Neural cell (in vitro differentiated cells): Measurements from ENCODE around the gene SLC35A5. TPM values are rescaled to one million over a fixed set of nuclear protein-coding genes. Genes with fewer than 3 reads are reported as not detected.

Experiments
- H2AFZ ChIP-seq: fragments of 200-600, 300-800 bp; sonication (generic), shearing (Covaris generic); 2 replicates; pipeline ENCODE4 v1.6.0; 2014; ENCODE audit warnings: low read depth, mild to moderate bottlenecking, antibody characterized with exemption, low read length, moderate library complexity
- H3F3A ChIP-seq: fragments of 200-600 bp; shearing (Covaris generic); 2 replicates; pipeline ENCODE4 v1.6.1; 2016; ENCODE audit warnings: mild to moderate bottlenecking, moderate library complexity, mixed read lengths, antibody characterized with exemption, low read length; ENCODE audit not compliant: insufficient read depth, poor library complexity, severe bottlenecking
- H3K27ac ChIP-seq: fragments of 200-600, 300-800 bp; sonication (generic), shearing (Covaris generic); 2 replicates; pipeline ENCODE4 v1.5.1; 2014; ENCODE audit warnings: mild to moderate bottlenecking, low read length, moderate library complexity
- H3K27me3 ChIP-seq: fragments of 300-800, 200-600 bp; sonication (generic), shearing (Covaris generic); 2 replicates; pipeline ENCODE4 v1.6.0; 2014; ENCODE audit warnings: mild to moderate bottlenecking, low read depth, low read length, moderate library complexity; ENCODE audit not compliant: insufficient read depth
- H3K36me3 ChIP-seq: fragments of 300-800, 200-600 bp; sonication (generic), shearing (Covaris generic); 2 replicates; pipeline ENCODE4 v1.5.1; 2014; ENCODE audit warnings: mild to moderate bottlenecking, antibody characterized with exemption, low read length, moderate library complexity; ENCODE audit not compliant: insufficient read depth
- H3K4me2 ChIP-seq: fragments of 300-800, 200-600 bp; sonication (generic), shearing (Covaris generic); 2 replicates; pipeline ENCODE4 v1.6.0; 2014; ENCODE audit warnings: mild to moderate bottlenecking, low read length
- H3K4me3 ChIP-seq: fragments of 300-800, 200-600 bp; sonication (generic), shearing (Covaris generic); 2 replicates; pipeline ENCODE4 v1.5.1; 2014; ENCODE audit warnings: mild to moderate bottlenecking, low read length, moderate library complexity
- H3K79me2 ChIP-seq: fragments of 200-600 bp; shearing (Covaris generic); replicated peaks from 2 replicates; pipeline ENCODE4 v1.6.0; 2014; ENCODE audit warnings: mild to moderate bottlenecking, low read length, moderate library complexity; ENCODE audit not compliant: insufficient read depth
- H3K9ac ChIP-seq: fragments of 300-800, 200-600 bp; sonication (generic), shearing (Covaris generic); 2 replicates; pipeline ENCODE4 v1.6.1; 2016; ENCODE audit warnings: mild to moderate bottlenecking, low read length, mixed read lengths
- H3K9me2 ChIP-seq: fragments of 200-600 bp; shearing (Covaris generic); 2 replicates; pipeline ENCODE4 v1.6.1; 2016; ENCODE audit warnings: mild to moderate bottlenecking, low read length, mixed read lengths; ENCODE audit not compliant: insufficient read depth
- H3K9me3 ChIP-seq: fragments of 200-600, 300-800 bp; sonication (generic), shearing (Covaris generic); 2 replicates; pipeline ENCODE4 v1.6.1; 2016; ENCODE audit warnings: mild to moderate bottlenecking, mixed run types, low read length, moderate library complexity, mixed read lengths
- H4K20me1 ChIP-seq: fragments of 200-600 bp; shearing (Covaris generic); 2 replicates; pipeline ENCODE4 v1.6.1; 2016; ENCODE audit warnings: mild to moderate bottlenecking, mixed run types; ENCODE audit not compliant: insufficient read depth
- CTCF ChIP-seq: fragments of 450-650 bp; IDR thresholded peaks from 2 replicates; pipeline ENCODE4 v1.5.1; 2014; ENCODE audit warnings: antibody characterized with exemption, mild to moderate bottlenecking, moderate library complexity; ENCODE audit not compliant: poor library complexity, severe bottlenecking
- EP300 ChIP-seq: fragments of 450-650 bp; conservative IDR thresholded peaks from 2 replicates; pipeline ENCODE4 v1.6.1; 2014; ENCODE audit warnings: antibody characterized with exemption, mild to moderate bottlenecking, moderate library complexity; ENCODE audit not compliant: poor library complexity, severe bottlenecking
- EZH2 ChIP-seq: fragments of 200-600, 300-800 bp; shearing (Covaris generic), sonication (generic); IDR thresholded peaks from 2 replicates; pipeline ENCODE4 v1.6.1; 2014; ENCODE audit warnings: antibody characterized with exemption, low read length, borderline replicate concordance, mild to moderate bottlenecking; ENCODE audit not compliant: insufficient read depth, poor library complexity, severe bottlenecking
- MXI1 ChIP-seq: fragments of 450-650 bp; conservative IDR thresholded peaks from 2 replicates; pipeline ENCODE4 v1.6.1; 2014; ENCODE audit warnings: antibody characterized with exemption, mild to moderate bottlenecking; ENCODE audit not compliant: poor library complexity, severe bottlenecking
- POLR2AphosphoS5 ChIP-seq: IDR thresholded peaks from 2 replicates; pipeline ENCODE4 v1.6.1; 2012
- RAD21 ChIP-seq: fragments of 450-650 bp; conservative IDR thresholded peaks from 2 replicates; pipeline ENCODE4 v1.6.1; 2014; ENCODE audit warnings: antibody characterized with exemption, mild to moderate bottlenecking, moderate library complexity
- REST ChIP-seq: IDR thresholded peaks from 2 replicates; pipeline ENCODE4 v1.6.1; 2012; ENCODE audit warnings: borderline replicate concordance
- SMC3 ChIP-seq: fragments of 450-650 bp; conservative IDR thresholded peaks from 2 replicates; pipeline ENCODE4 v1.6.1; 2014; ENCODE audit warnings: antibody characterized with exemption, mild to moderate bottlenecking, moderate library complexity; ENCODE audit not compliant: poor library complexity
- TAF1 ChIP-seq: IDR thresholded peaks from 2 replicates; pipeline ENCODE4 v1.6.1; 2012; ENCODE audit warnings: low read depth
- polyA plus RNA-seq: library from polyadenylated mRNA; depleted of rRNA; stranded (reverse); fragments of >200 nt; gene quantifications from 2 replicates; pipeline ENCODE4 v1.2.3, GENCODE V29; 2014

Gene SLC35A5
- polyA plus RNA-seq, 1 donor from 2014 or later: 100 TPM

- Histone ChIP-seq H3K9me2 (no peaks in the 10 kb centered on the region), H3K36me3 (peaks cover 10% of the 10 kb centered on the region), H3K9me3 (no peaks in the 10 kb centered on the region), H3K27me3 (no peaks in the 10 kb centered on the region), H3K27ac (no peak overlapping the region), H4K20me1 (no peaks in the 10 kb centered on the region), H3K9ac (no peak overlapping the region), H3K4me2 (no peak overlapping the region), H3F3A (no peaks in the 10 kb centered on the region), H3K79me2 (no peaks in the 10 kb centered on the region), H3K4me3 (no peak overlapping the region), H2AFZ (no peak overlapping the region)
- no peak for TF ChIP-seq CTCF
- no peak for TF ChIP-seq MXI1
- TF ChIP-seq TAF1: no peak
- TF ChIP-seq POLR2AphosphoS5: no peak
- no peak for TF ChIP-seq EZH2
- no peak for TF ChIP-seq REST
- no peak for TF ChIP-seq EP300
- no peak for TF ChIP-seq SMC3
- no peak for TF ChIP-seq RAD21
Measured at GRCh38 chr3:112579232-112579631, 17.4 kb downstream of the SLC35A5 start.

- Histone ChIP-seq H3K9me2 (no peaks in the 10 kb centered on the region), H3K4me3 (no peak overlapping the region), H3K9me3 (no peaks in the 10 kb centered on the region), H3K9ac (no peak overlapping the region), H3K79me2 (no peaks in the 10 kb centered on the region), H3K27ac (no peak overlapping the region), H3K27me3 (no peaks in the 10 kb centered on the region), H3K36me3 (peaks cover 10% of the 10 kb centered on the region), H3F3A (no peaks in the 10 kb centered on the region), H2AFZ (no peak overlapping the region), H4K20me1 (no peaks in the 10 kb centered on the region), H3K4me2 (no peak overlapping the region)
- no peak for TF ChIP-seq RAD21
- no peak for TF ChIP-seq REST
- TF ChIP-seq MXI1: no peak
- TF ChIP-seq SMC3: no peak
Measured at GRCh38 chr3:112579697-112580096, 17.9 kb downstream of the SLC35A5 start.
